Left kidney (tissue), 2 donors: Measurements from ENCODE around the gene COBL. TPM values are rescaled to one million over a fixed set of nuclear protein-coding genes. Genes with fewer than 3 reads are reported as not detected.

ENCODE experiments used
- DNase-seq: peaks from one replicate; pipeline ENCODE4 v3.0.0-alpha.2; 2013
- polyA plus RNA-seq: library from polyadenylated mRNA; unstranded; fragments of 120-200 nt; gene quantifications from one replicate; pipeline ENCODE4 v1.2.1, GENCODE V29; 2013; ENCODE audit not compliant: insufficient read length

COBL gene
- polyA plus RNA-seq, 1 donor = 24.9 TPM

DNA sequence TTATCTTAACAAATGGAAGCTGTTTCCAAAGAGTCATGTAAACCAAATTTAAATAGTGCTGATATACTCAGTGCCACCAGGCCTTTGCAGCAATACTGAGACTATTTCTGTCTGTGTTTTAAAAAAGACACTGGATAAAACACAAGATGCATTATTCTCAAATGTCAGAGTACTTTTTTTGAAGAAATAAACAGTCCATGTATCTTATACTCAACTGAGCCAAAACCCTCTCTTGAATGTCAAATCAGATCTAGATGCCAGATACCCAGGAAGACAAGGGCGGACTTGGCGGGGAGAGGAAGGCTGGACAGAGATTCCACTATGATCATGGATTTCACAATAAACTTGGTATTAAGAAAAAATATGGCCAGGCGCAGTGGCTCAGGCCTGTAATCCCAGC, 127.6 kb downstream of the COBL start:
- DNase-seq = no peak

DNA sequence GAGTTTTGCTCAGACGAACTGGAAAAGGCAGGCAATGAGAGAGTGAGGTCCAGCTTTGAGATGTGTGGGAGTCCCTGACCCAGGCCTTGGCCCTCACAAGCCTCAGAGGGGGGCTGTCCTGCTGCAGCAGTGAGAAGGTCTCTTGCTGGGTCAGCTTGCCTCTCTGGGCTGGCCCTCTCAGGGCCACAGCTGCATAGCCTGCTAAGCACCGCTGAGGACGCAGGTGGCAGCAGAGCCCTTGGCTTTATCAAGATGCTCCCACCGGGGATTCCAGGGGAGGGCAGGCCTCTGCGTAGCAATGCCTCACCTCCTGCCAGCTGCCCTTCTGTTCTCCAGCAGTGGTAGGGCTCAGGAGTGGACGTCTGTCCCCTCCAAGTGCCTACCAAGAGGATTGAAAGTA, 128.7 kb downstream of the COBL start:
- DNase-seq = peak; percentile 13

- no peak for DNase-seq
Observed at GRCh38 chr7:51186531-51186930, 130.1 kb downstream of the COBL start.

DNA sequence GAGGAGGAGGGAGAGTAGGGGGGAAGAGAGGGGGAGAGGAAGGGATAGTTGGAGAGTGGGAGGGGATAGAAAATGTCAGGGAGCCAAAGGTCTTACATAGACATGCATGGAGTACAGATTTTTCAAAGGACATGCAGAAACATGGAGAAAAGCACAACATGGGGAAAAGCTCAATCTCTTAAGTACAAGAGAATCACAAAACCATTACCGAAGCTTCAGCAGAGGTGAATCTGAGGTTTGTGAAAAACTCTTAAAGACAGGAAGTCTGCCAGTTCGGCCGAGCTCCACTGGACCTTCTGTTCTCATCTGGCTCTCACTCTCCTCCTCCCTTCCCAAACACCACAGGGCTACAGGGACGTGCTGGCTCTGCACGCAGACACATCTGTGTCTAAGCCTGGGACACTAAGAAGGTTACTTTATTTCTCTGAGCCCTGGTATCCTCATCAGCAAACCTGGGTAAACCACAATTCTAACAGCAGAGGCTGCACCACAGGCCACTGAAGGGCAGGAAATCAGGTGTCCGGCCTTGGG, 133.9 kb downstream of the COBL start:
- no peak for DNase-seq

GRCh38 chr7:51180092-51180491, 136.5 kb downstream of the COBL start:
- DNase-seq = no peak

DNA sequence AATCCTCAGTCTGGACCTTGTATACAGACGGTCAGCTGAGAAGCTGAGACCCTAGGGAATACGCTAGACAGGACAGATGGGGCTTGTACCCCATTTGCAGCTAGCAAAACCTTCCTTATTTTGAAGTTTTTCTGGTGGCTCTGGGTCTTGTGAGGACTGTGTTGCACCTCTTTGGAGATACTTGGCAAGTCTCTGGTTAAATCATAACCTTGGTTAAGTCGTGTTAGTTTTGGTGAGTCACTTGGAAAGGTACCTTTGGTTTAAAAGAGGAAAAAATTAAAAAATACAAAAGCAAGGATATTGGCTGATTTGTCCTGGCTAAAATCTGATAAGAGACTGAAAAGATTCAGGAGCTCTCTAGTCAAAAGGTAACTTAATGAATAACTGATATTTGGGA, 140.6 kb downstream of the COBL start:
- no peak for DNase-seq

DNA sequence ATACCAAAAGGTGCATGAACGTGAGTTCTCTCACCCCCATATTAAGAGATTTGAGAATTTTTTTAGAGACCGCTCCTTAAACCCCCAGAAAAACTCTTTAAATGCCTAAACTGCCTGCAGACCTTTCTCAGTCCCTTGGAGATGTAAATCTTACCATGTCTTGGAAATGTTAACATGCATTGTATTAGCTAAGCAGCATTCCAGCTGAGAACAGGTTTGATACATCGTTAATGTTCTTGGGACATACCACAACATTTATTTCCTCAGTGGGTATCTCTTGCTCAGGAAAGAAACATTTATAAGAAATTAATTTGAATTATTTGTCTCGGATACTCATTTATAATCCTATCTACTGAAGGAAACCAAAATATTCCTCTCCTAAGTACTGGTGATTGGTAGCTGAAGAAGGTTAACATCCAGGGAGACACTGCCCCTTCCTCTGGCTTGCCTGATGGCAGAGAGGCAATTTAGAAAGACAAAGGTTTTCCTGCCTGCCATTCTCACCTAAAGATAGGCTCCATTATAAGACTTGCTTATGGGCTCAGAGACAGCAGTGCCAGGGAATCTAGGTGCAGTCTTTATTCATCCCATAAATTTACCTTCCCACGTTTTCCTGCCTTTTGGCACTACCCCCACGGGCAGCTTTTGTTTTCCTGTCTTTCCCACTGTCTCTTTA, 141.2 kb downstream of the COBL start:
- DNase-seq = no peak

GRCh38 chr7:51165337-51165736, 151.3 kb downstream of the COBL start:
- DNase-seq = no peak

DNA sequence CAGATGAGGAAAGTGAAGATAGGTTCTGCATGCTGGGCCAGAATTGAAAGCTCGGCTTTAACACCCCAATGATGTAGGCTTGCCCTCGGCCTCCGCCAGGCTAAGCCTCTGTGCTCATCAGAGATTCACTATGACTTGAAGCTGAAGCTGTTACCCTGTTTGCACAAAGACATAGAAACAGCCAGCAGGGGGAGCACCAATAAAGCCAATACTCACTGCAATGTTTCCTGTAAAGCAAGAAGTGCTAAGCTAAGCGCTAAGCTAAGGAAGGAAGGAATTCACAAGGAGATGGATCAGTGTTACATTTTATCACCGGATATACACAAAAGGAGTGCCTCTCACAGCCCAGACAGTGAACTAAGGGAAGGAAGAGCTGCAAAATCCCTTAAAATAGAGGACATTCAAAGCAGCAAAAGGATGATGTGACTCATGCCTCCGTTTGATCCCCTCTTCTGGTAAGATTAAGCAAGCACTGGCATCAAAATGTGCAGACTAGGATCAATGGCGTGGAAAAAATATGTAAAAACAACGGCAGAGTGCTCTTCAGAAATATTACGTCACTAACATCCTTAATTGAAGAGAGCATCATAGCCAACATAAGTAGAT, 153.8 kb downstream of the COBL start:
- peak; percentile 89 for DNase-seq

- DNase-seq = no peak
Observed at GRCh38 chr7:51161937-51162336, 154.7 kb downstream of the COBL start.

- peak; percentile 70 for DNase-seq
Observed at GRCh38 chr7:51160990-51161615, 155.5 kb downstream of the COBL start.

DNA sequence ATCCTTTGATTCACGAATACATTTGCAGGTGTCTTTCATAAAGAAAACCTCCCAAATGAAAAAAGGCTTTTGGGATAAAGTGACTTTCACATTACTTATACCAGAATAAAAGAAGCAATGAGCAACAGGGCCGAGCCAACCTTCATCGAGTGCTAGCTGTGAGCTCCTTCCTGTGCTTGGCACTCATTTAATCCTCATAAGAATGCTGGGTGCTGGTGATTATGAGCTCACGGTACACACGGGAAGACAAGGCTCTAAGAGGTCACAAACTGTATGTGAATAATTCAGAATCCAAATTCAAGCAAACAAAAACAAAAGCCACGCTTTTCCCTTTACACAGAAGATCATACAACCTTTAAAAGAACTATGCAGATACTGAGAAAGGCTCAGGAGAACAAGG, 156.2 kb downstream of the COBL start:
- no peak for DNase-seq

DNA sequence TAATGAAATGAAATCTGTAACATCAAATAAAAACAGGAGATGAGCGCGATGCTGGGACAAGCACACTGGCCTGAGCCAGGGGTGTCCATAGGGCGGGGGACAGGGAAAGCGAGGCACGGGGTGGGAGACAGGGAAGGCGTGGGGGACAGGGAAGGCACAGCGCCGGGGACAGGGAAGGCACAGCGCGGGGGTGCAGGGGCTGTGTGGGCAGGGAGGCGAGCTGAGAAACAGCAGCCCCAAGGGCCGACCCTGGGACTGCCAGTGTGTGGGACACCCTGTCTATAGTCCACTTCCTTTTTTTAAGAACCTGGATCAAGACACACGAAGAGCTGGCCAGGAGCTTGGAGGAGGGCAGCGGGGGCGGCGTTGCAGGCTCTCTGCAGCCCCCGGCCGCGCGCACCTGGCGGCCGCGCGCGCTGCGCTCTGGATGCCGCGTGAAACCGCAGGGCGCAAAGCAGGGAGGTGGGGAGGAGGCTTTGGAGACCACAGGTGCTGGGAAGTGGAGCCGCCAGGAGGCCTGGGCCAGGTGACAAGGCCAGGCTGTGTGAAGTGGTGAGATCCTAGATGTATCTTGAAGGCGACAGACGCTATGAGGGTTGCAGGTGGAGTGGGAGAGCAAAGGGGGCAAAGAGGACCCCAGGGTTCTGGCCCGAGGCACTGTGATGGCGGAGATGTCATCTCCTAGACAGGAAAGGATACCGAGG, 157.7 kb downstream of the COBL start:
- no peak for DNase-seq

DNA sequence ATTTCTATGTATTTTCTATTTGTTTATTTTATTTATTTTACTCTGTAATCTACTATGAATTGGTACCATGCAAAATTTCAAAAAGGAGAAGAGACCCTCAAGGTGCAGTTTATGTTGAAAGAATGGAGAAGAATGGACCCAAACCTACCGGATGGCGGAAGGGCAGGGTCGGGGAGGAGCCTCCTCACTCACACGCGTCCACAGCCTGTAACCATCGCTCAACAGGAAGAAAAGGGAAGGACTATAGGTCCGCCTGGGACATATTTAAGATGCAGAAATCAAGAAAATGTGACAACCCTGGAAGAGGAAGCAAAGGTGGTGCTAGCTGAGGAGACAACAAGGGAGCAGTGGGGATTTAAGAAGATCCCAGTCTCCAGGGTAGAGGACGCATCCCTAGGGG, 158.4 kb downstream of the COBL start:
- DNase-seq = no peak

DNA sequence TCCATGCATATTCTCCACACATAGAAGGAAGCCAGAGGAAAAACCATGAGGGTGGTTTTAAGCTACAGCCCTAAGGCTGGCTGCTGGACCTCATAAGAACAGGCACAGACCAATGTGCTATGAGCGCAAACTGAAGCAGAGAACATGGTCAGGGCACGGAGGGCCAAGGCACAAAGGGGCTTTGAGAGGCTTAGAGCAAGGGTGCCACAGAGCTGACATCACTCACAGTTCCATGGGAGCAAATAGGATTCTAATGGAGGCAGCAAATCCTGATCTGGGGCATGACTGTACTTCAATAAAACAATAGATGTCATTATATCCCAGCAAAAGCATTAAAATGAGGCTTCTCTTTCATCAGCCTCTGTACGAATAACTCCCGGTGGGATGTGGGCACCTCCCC, 162.4 kb downstream of the COBL start:
- DNase-seq = no peak

GRCh38 chr7:51152706-51153200, 163.9 kb downstream of the COBL start:
- DNase-seq = no peak

DNA sequence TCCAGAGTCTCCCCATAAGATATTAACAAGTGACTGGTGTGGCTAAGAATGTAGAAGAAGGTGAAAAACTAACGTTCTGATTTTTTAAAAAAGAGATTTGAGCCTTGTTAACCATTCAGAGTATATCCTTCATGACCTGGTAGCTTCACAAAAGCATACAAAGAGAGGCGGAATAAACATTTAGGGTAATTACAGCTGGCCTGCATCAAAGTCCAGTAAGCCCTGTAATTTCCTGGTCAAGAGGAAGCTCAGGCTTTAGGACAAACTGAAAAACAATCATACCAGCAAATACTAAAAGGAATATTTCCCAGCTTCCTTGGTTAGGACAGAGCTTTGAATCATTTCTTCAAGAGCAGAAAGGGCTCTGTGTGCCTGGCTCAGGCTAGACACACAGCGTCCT, 165.2 kb downstream of the COBL start:
- no peak for DNase-seq

DNA sequence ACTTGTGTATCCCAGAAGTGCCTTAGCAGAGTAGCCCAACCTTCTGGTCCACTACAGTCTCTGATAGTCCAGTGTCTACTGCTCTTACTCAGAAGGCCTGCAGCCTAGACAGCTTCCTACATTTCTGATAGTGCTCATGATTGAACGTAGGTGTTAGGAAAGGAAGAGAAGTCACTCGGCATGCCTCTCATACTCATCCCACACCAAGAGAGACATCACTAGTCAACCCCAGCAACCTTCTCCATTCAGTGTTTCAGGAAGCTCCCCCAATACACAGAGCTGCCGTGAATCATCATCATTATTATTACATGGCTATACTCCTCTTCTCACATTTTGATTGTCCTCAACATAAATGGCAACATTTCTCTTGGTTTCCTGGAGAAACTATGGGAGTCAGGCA, 166.4 kb downstream of the COBL start:
- no peak for DNase-seq

DNA sequence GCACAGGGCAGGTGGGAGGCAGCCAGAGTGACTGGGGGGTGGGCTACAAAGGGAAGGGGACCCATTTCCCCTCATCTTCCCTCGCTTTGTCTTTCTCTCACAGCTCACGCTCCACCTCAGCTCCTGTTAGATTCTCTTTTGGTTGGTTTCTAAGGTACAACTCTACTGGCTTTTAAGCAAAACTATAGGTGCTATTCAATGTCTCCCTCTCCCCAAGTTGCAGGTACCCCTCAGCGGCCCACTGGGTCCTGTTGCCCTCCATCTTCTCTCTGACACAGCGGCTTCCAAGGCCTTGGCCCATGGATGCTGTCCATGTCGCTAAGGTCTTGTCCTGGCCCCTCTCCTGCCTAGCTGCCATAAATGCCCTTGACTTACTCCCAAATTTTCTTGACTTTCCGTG, 168.4 kb downstream of the COBL start:
- no peak for DNase-seq

DNA sequence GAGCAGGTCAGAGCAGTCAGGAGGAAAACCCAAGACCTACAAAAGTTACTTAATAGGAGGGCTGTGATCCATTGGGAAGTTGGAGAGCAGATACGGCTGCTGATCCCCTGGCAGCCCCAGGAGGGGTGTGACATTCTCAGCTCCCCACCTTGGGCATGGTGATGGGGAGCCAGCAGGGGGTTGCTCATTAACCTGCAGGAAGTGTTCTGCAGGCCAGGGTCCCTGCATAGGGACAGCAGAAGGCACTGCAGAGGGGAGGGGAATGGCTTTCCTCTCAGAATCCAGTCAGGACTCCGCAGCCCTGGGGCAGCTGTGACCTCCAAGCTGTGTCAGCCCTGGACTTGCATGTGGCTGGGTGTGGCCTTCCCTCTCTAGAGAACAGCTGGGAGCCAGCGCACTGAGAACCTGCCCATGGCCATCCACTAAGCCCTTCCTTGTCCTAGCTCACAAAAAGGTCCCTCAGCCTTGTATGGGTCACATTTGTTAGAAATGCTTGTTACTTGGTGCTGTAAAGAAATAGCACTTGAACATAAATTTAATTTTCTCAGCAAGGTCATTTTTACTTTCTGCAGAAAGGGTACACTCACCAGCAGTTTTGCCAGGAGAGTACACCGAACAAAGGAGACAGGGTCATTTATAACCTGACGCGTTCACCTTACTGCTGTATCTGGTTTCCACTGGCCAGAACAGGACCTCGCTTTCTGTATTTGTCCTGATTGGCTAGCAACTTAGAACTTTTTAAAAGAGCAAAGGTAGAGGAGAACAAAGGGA, 169.6 kb downstream of the COBL start:
- no peak for DNase-seq

DNA sequence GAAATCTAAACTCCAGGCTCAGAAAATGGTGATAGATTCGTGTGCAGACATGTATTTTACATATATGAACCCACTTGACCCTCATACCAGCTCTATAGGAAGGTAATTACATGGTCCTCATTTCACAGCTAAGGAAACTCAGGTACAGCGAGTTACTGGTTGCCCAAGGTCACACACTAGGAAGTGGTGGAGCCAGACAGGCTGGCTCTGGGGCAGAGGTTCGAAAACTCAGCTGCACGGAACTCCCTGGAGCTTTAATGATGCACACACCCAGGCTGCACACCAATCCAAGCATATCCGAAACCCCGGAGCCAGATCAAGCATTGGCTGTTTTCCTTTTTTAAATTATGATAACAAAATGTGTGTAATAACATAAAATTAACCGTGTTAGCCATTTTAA, 172.4 kb downstream of the COBL start:
- DNase-seq = no peak
